ENCODE data around the gene BAIAP2L1.

BAIAP2L1 gene

GRCh38 chr7:98358706-98359105 is 42.2 kb downstream of the BAIAP2L1 start:
- no peak for DNase-seq (ENCODE audit: low read depth)

- DNase-seq (ENCODE audit: low read depth): peak; percentile 81
Measured at GRCh38 chr7:98357751-98358161, 43.1 kb downstream of the BAIAP2L1 start.

GRCh38 chr7:98355250-98355538 is 45.7 kb downstream of the BAIAP2L1 start:
- no peak for DNase-seq (ENCODE audit: low read depth)

- DNase-seq (ENCODE audit: low read depth): peak; percentile 92
Measured at GRCh38 chr7:98354511-98355249, 46.2 kb downstream of the BAIAP2L1 start.

GRCh38 chr7:98354052-98354451 is 46.8 kb downstream of the BAIAP2L1 start:
- DNase-seq (ENCODE audit: low read depth): no peak

GRCh38 chr7:98352621-98353020 is 48.3 kb downstream of the BAIAP2L1 start:
- DNase-seq (ENCODE audit: low read depth): peak; percentile 91

GRCh38 chr7:98351136-98351535 is 49.8 kb downstream of the BAIAP2L1 start:
- no peak for DNase-seq (ENCODE audit: low read depth)

GRCh38 chr7:98348726-98349474 is 52.0 kb downstream of the BAIAP2L1 start:
- no peak for DNase-seq (ENCODE audit: low read depth)

GRCh38 chr7:98346515-98347069 is 54.3 kb downstream of the BAIAP2L1 start:
- DNase-seq (ENCODE audit: low read depth): no peak

GRCh38 chr7:98341106-98341505 is 59.8 kb downstream of the BAIAP2L1 start:
- peak; percentile 64 for DNase-seq (ENCODE audit: low read depth)

GRCh38 chr7:98339043-98339442 is 61.8 kb downstream of the BAIAP2L1 start:
- DNase-seq (ENCODE audit: low read depth): no peak

- no peak for DNase-seq (ENCODE audit: low read depth)
Measured at GRCh38 chr7:98338441-98338840, 62.4 kb downstream of the BAIAP2L1 start.

GRCh38 chr7:98335411-98335977 is 65.4 kb downstream of the BAIAP2L1 start:
- DNase-seq (ENCODE audit: low read depth): no peak

- no peak for DNase-seq (ENCODE audit: low read depth)
Measured at GRCh38 chr7:98334081-98334480, 66.8 kb downstream of the BAIAP2L1 start.

GRCh38 chr7:98330926-98331529 is 69.9 kb downstream of the BAIAP2L1 start:
- DNase-seq (ENCODE audit: low read depth): no peak

- DNase-seq (ENCODE audit: low read depth): peak; percentile 98
Measured at GRCh38 chr7:98329791-98330373, 71.0 kb downstream of the BAIAP2L1 start.

GRCh38 chr7:98329100-98329790 is 71.6 kb downstream of the BAIAP2L1 start:
- DNase-seq (ENCODE audit: low read depth): peak; percentile 92

- no peak for DNase-seq (ENCODE audit: low read depth)
Measured at GRCh38 chr7:98324782-98325181, 76.1 kb downstream of the BAIAP2L1 start.

GRCh38 chr7:98323597-98324322 is 77.1 kb downstream of the BAIAP2L1 start:
- DNase-seq (ENCODE audit: low read depth): no peak

- peak; percentile 42 for DNase-seq (ENCODE audit: low read depth)
Measured at GRCh38 chr7:98322331-98323270, 78.3 kb downstream of the BAIAP2L1 start.

Data from amniotic epithelial cell (primary cell).